ENCODE measurements around the gene RRAS2. TPM values are rescaled to one million over a fixed set of nuclear protein-coding genes. Genes with fewer than 3 reads are reported as not detected.

The RRAS2 gene
- total and polyA plus RNA-seq, 9 of the 15 experiments (the other 6 are each of a cell fraction or from before 2014, with no cell fraction given), result 9.4 to 47.5 (median 37.6) TPM

- no peak for TF ChIP-seq XRCC5 (IDR thresholded peaks at IDR 0.05; ENCODE audit: low read depth, low read length)
- no peak for TF ChIP-seq MNT (conservative IDR thresholded peaks at IDR 0.05)
- peak in 1 of 2 experiments; percentile 46; a peak in 1 of 4 replicates for TF ChIP-seq ARNT (IDR thresholded peaks at IDR 0.05)
- TF ChIP-seq, protein P1, sequence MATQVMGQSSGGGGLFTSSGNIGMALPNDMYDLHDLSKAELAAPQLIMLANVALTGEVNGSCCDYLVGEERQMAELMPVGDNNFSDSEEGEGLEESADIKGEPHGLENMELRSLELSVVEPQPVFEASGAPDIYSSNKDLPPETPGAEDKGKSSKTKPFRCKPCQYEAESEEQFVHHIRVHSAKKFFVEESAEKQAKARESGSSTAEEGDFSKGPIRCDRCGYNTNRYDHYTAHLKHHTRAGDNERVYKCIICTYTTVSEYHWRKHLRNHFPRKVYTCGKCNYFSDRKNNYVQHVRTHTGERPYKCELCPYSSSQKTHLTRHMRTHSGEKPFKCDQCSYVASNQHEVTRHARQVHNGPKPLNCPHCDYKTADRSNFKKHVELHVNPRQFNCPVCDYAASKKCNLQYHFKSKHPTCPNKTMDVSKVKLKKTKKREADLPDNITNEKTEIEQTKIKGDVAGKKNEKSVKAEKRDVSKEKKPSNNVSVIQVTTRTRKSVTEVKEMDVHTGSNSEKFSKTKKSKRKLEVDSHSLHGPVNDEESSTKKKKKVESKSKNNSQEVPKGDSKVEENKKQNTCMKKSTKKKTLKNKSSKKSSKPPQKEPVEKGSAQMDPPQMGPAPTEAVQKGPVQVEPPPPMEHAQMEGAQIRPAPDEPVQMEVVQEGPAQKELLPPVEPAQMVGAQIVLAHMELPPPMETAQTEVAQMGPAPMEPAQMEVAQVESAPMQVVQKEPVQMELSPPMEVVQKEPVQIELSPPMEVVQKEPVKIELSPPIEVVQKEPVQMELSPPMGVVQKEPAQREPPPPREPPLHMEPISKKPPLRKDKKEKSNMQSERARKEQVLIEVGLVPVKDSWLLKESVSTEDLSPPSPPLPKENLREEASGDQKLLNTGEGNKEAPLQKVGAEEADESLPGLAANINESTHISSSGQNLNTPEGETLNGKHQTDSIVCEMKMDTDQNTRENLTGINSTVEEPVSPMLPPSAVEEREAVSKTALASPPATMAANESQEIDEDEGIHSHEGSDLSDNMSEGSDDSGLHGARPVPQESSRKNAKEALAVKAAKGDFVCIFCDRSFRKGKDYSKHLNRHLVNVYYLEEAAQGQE (IDR thresholded peaks at IDR 0.05; ENCODE audit: borderline replicate concordance), result peak; percentile 75; the same call in 1 of the 2 replicates
- TF ChIP-seq, protein P1 (CRISPR knock-in tag; IDR thresholded peaks at IDR 0.05; ENCODE audit: low read depth), result no peak
- TF ChIP-seq ZNF77 (CRISPR knock-in tag; IDR thresholded peaks at IDR 0.05), result no peak
- no peak for TF ChIP-seq DMBX1 (CRISPR knock-in tag; IDR thresholded peaks at IDR 0.05; ENCODE audit: borderline replicate concordance)
- TF ChIP-seq, protein P2, sequence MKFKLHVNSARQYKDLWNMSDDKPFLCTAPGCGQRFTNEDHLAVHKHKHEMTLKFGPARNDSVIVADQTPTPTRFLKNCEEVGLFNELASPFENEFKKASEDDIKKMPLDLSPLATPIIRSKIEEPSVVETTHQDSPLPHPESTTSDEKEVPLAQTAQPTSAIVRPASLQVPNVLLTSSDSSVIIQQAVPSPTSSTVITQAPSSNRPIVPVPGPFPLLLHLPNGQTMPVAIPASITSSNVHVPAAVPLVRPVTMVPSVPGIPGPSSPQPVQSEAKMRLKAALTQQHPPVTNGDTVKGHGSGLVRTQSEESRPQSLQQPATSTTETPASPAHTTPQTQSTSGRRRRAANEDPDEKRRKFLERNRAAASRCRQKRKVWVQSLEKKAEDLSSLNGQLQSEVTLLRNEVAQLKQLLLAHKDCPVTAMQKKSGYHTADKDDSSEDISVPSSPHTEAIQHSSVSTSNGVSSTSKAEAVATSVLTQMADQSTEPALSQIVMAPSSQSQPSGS (CRISPR knock-in tag; IDR thresholded peaks at IDR 0.05), result no peak
- TF ChIP-seq TAF9B (IDR thresholded peaks at IDR 0.05; ENCODE audit: partially characterized antibody), result no peak
- TF ChIP-seq BCOR (IDR thresholded peaks at IDR 0.05), result no peak
- TF ChIP-seq, protein P3, sequence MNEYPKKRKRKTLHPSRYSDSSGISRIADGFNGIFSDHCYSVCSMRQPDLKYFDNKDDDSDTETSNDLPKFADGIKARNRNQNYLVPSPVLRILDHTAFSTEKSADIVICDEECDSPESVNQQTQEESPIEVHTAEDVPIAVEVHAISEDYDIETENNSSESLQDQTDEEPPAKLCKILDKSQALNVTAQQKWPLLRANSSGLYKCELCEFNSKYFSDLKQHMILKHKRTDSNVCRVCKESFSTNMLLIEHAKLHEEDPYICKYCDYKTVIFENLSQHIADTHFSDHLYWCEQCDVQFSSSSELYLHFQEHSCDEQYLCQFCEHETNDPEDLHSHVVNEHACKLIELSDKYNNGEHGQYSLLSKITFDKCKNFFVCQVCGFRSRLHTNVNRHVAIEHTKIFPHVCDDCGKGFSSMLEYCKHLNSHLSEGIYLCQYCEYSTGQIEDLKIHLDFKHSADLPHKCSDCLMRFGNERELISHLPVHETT (CRISPR knock-in tag; conservative IDR thresholded peaks at IDR 0.05 in 1 of 2, IDR thresholded peaks at IDR 0.05 in 1 of 2), result no peak
- TF ChIP-seq HCFC1 (IDR thresholded peaks at IDR 0.05; ENCODE audit: low read depth, low read length), result no peak
- TF ChIP-seq MAFG (tag; conservative IDR thresholded peaks at IDR 0.05), result no peak
- TF ChIP-seq KAT7 (CRISPR knock-in tag; IDR thresholded peaks at IDR 0.05; ENCODE audit: borderline replicate concordance), result no peak
- no peak for TF ChIP-seq EHMT2 (IDR thresholded peaks at IDR 0.05)
Observed at GRCh38 chr11:14300661-14301304, 58.2 kb downstream of the RRAS2 start (continued).
